PC-3 (cell line): ENCODE data around the gene LIPA.

ENCODE experiments used
- CTCF ChIP-seq: fragments of 300-600 bp; sonication (generic); conservative IDR thresholded peaks from 2 replicates; pipeline ENCODE4 v1.5.1; 2017; ENCODE audit warnings: antibody characterized with exemption, low read depth, mild to moderate bottlenecking, low read length
- EZH2phosphoT487 ChIP-seq: fragments of 300-600 bp; sonication (generic); IDR thresholded peaks from 2 replicates; pipeline ENCODE4 v1.6.1; 2018; ENCODE audit warnings: mild to moderate bottlenecking, antibody characterized with exemption, low read length, borderline replicate concordance

- TF ChIP-seq CTCF (no peak), EZH2phosphoT487 (no peak)
Measured at GRCh38 chr10:89202033-89202425, 49.5 kb downstream of the LIPA start.
